Lung (tissue), 12 donors: ENCODE results near the gene TIMP4. TPM values are rescaled to one million over a fixed set of nuclear protein-coding genes. Genes with fewer than 3 reads are reported as not detected.

Experiments
- ATAC-seq: fragments of 200-7000 bp; cut with Tn5 transposase; one replicate; pipeline ENCODE4 v1.9.1; 2020; ENCODE audit warnings: moderate number of reproducible peaks; ENCODE audit not compliant: insufficient read depth, low FRiP score
- DNase-seq, 3 donors: peaks; one replicate each; pipeline ENCODE4 v3.0.0-alpha.2; 2013 to 2017
- H3K27ac ChIP-seq, 2 donors: one replicate each; pipeline ENCODE4 v1.5.1; 2013; ENCODE audit warnings: mild to moderate bottlenecking in 2 of 2, moderate library complexity in 2 of 2, control low read depth in 1 of 2, inconsistent platforms in 1 of 2, low read depth in 1 of 2, low read length in 1 of 2
- H3K27me3 ChIP-seq, 3 donors: one replicate each; pipeline ENCODE4 v1.5.1; 2013; ENCODE audit warnings: low read length in 2 of 3; ENCODE audit not compliant: control insufficient read depth in 3 of 3, insufficient read depth in 3 of 3
- H3K36me3 ChIP-seq, 4 donors: one replicate each; pipeline ENCODE4 v1.5.1; 2013; ENCODE audit warnings: low read length in 4 of 4, mild to moderate bottlenecking in 1 of 4, moderate library complexity in 1 of 4; ENCODE audit not compliant: control insufficient read depth in 4 of 4, insufficient read depth in 4 of 4
- H3K4me1 ChIP-seq, 5 donors: one replicate each; pipeline ENCODE4 v1.5.1; 2013; ENCODE audit warnings: low read length in 5 of 5, mild to moderate bottlenecking in 2 of 5, moderate library complexity in 1 of 5; ENCODE audit not compliant: control insufficient read depth in 5 of 5, insufficient read depth in 5 of 5
- H3K4me3 ChIP-seq: one replicate; pipeline ENCODE4 v1.5.1; 2013; ENCODE audit warnings: mild to moderate bottlenecking, control low read depth, moderate library complexity
- H3K9ac ChIP-seq, 2 donors: one replicate each; pipeline ENCODE4 v1.5.1; 2013; ENCODE audit warnings: low read length in 2 of 2, control low read depth in 1 of 2; ENCODE audit not compliant: insufficient read depth in 1 of 2
- H3K9me3 ChIP-seq, 4 donors: one replicate each; pipeline ENCODE4 v1.5.1; 2013; ENCODE audit warnings: low read length in 3 of 4, mild to moderate bottlenecking in 1 of 4, moderate library complexity in 1 of 4; ENCODE audit not compliant: control insufficient read depth in 4 of 4, insufficient read depth in 3 of 4
- CTCF ChIP-seq: IDR thresholded peaks from 2 replicates; pipeline ENCODE4 v1.5.1; 2012; ENCODE audit warnings: mild to moderate bottlenecking; ENCODE audit errors: control extremely low read depth, extremely low read depth
- WGBS, 2 donors: extraction: QIAGEN DNeasy Blood & Tissue Kit; methylation state at CpG; one replicate each; pipeline ENCODE4 v1.1.7; 2013; 5-methylcytosine and 5-hydroxymethylcytosine counted together
- polyA plus RNA-seq, 2 donors: library from polyadenylated mRNA; stranded (reverse); fragments of 200-250 nt; gene quantifications; one replicate each; pipeline ENCODE4 v1.2.1, GENCODE V29; 2013
- total RNA-seq, 2 donors: library from RNA; depleted of rRNA in 1 of 2; stranded (reverse); fragments of >200 nt in 1 of 2; gene quantifications; one replicate each; pipeline ENCODE4 v1.2.1, GENCODE V29; 2014 to 2021
- donor health status: control.
- donor health status: control.
- donor health status: Bipolar disorder and iron deficiency.
- donor health status: healthy.
- donor health status: DM: yes; HTN: yes; CAD: no.

The TIMP4 gene
- total and polyA plus RNA-seq, 4 donors = 0.48 to 22.2 (median 9.3) TPM

GRCh38 chr3:12198301-12198700 is 39.6 kb upstream of the TIMP4 start:
- ATAC-seq = no peak
- WGBS, 2 donors = 62 to 66% methylated on average over 5 of the region's 5 CpGs
- H3K4me1 ChIP-seq = no peaks in the 10 kb centered on the region
- no peaks in the 10 kb centered on the region for H3K36me3 ChIP-seq
- no peak overlapping the region for H3K9ac ChIP-seq
- TF ChIP-seq CTCF = no peak
- H3K4me3 ChIP-seq = no peak overlapping the region
- peak in 1 of 3 donors; percentile 43 for DNase-seq
- peaks cover 0 to 5% (median 0%) of the 10 kb centered on the region in 4 donors for H3K9me3 ChIP-seq
- H3K27me3 ChIP-seq = no peaks in the 10 kb centered on the region
- H3K27ac ChIP-seq = no peak overlapping the region

GRCh38 chr3:12197475-12197874 is 38.8 kb upstream of the TIMP4 start:
- no peak for ATAC-seq
- no peak for TF ChIP-seq CTCF

GRCh38 chr3:12196684-12197083 is 38.0 kb upstream of the TIMP4 start:
- H3K36me3 ChIP-seq = no peaks in the 10 kb centered on the region
- ATAC-seq (no peak), DNase-seq (no peak)
- no peaks in the 10 kb centered on the region for H3K4me1 ChIP-seq
- no peak overlapping the region for H3K9ac ChIP-seq
- WGBS, 2 donors = 91 to 94% methylated on average over 3 of the region's 3 CpGs
- TF ChIP-seq CTCF = no peak
- no peak overlapping the region for H3K27ac ChIP-seq
- H3K27me3 ChIP-seq = no peaks in the 10 kb centered on the region
- no peak overlapping the region for H3K4me3 ChIP-seq
- peaks cover 0 to 2% (median 0%) of the 10 kb centered on the region in 4 donors for H3K9me3 ChIP-seq

More at GRCh38 chr3:12197475-12197874, 38.8 kb upstream of the TIMP4 start:
- Histone ChIP-seq H3K4me1 (no peaks in the 10 kb centered on the region), H3K9ac (no peak overlapping the region), H3K4me3 (no peak overlapping the region), H3K36me3 (no peaks in the 10 kb centered on the region), H3K27me3 (no peaks in the 10 kb centered on the region), H3K27ac (no peak overlapping the region), H3K9me3 (peaks cover 0 to 5% (median 0%) of the 10 kb centered on the region in 4 donors)
- no peak for DNase-seq

GRCh38 chr3:12195231-12195630 is 36.5 kb upstream of the TIMP4 start:
- Histone ChIP-seq H3K4me1 (no peaks in the 10 kb centered on the region), H3K27me3 (no peaks in the 10 kb centered on the region), H3K9me3 (no peaks in the 10 kb centered on the region), H3K36me3 (no peaks in the 10 kb centered on the region), H3K9ac (no peak overlapping the region), H3K27ac (no peak overlapping the region), H3K4me3 (no peak overlapping the region)
- no peak for TF ChIP-seq CTCF
- DNase-seq = no peak
- 90 to 91% methylated on average over 4 of the region's 4 CpGs for WGBS, 2 donors
- no peak for ATAC-seq
